Measurements from ENCODE around the gene PILRA. TPM values are rescaled to one million over a fixed set of nuclear protein-coding genes. Genes with fewer than 3 reads are reported as not detected.
"Not testable (repeated sequence)": the region's sequence is repeated elsewhere in the genome, so short reads cannot be mapped to it uniquely, and the experiment has no call there.

Gene PILRA
- total and polyA plus RNA-seq, 9 donors, result 1.3 to 6.1 (median 2.3) TPM

- DNase-seq, result no peak
- Histone ChIP-seq H3K27me3 (ENCODE audit: control insufficient read depth, insufficient read depth, low read length) (no peaks in the 10 kb centered on the region), H3K27ac (ENCODE audit: low read length) (no peak overlapping the region), H3K4me3 (ENCODE audit: low read length) (no peak overlapping the region), H3K4me1 (ENCODE audit: control insufficient read depth, insufficient read depth, low read length) (no peaks in the 10 kb centered on the region), H3K9me3 (replicated peaks; ENCODE audit: control insufficient read depth, low read depth, low read length) (no peaks in the 10 kb centered on the region), H3K36me3 (ENCODE audit: control insufficient read depth, insufficient read depth, low read length) (peaks cover 88% of the 10 kb centered on the region)
- 73% methylated on average over 2 of the region's 6 CpGs for WGBS (ENCODE audit: insufficient coverage)
These were observed 16.1 kb upstream of the PILRA start for GRCh38 chr7:100357131-100357561.

- Histone ChIP-seq H3K27me3 (ENCODE audit: control insufficient read depth, insufficient read depth, low read length) (no peaks in the 10 kb centered on the region), H3K4me1 (ENCODE audit: control insufficient read depth, insufficient read depth, low read length) (no peaks in the 10 kb centered on the region), H3K36me3 (ENCODE audit: control insufficient read depth, insufficient read depth, low read length) (peaks cover 91% of the 10 kb centered on the region), H3K9me3 (replicated peaks; ENCODE audit: control insufficient read depth, low read depth, low read length) (no peaks in the 10 kb centered on the region), H3K27ac (ENCODE audit: low read length) (no peak within 1 kb of the TSS), H3K4me3 (ENCODE audit: low read length) (no peak within 1 kb of the TSS)
- DNase-seq, result no peak
- 73% methylated on average over 6 of the region's 11 CpGs for WGBS (ENCODE audit: insufficient coverage)
These were observed 15.0 kb upstream of the PILRA start, which contains the start of gene PILRB for GRCh38 chr7:100358027-100358856. PILRB (plus strand) TSS chr7:100358117; CDS start chr7:100358303, 186 bp downstream.

GRCh38 chr7:100358857-100359212 lies 14.5 kb upstream of the PILRA start:
- H3K27ac ChIP-seq (ENCODE audit: low read length), result no peak overlapping the region
- peaks cover 85% of the 10 kb centered on the region for H3K36me3 ChIP-seq (ENCODE audit: control insufficient read depth, insufficient read depth, low read length)
- no peaks in the 10 kb centered on the region for H3K9me3 ChIP-seq (replicated peaks; ENCODE audit: control insufficient read depth, low read depth, low read length)
- no peak for DNase-seq
- H3K27me3 ChIP-seq (ENCODE audit: control insufficient read depth, insufficient read depth, low read length), result no peaks in the 10 kb centered on the region
- no peaks in the 10 kb centered on the region for H3K4me1 ChIP-seq (ENCODE audit: control insufficient read depth, insufficient read depth, low read length)
- no peak overlapping the region for H3K4me3 ChIP-seq (ENCODE audit: low read length)
- WGBS (ENCODE audit: insufficient coverage), result 96% methylated on average over 3 of the region's 8 CpGs

GRCh38 chr7:100360135-100360854 lies 13.0 kb upstream of the PILRA start:
- no peaks in the 10 kb centered on the region for H3K27me3 ChIP-seq (ENCODE audit: control insufficient read depth, insufficient read depth, low read length)
- no peak for DNase-seq
- H3K27ac ChIP-seq (ENCODE audit: low read length), result no peak overlapping the region
- 92% methylated on average over 3 of the region's 3 CpGs for WGBS (ENCODE audit: insufficient coverage)
- no peaks in the 10 kb centered on the region for H3K4me1 ChIP-seq (ENCODE audit: control insufficient read depth, insufficient read depth, low read length)
- no peaks in the 10 kb centered on the region for H3K9me3 ChIP-seq (replicated peaks; ENCODE audit: control insufficient read depth, low read depth, low read length)
- peaks cover 71% of the 10 kb centered on the region for H3K36me3 ChIP-seq (ENCODE audit: control insufficient read depth, insufficient read depth, low read length)
- H3K4me3 ChIP-seq (ENCODE audit: low read length), result no peak overlapping the region

GRCh38 chr7:100363098-100363497 lies 10.2 kb upstream of the PILRA start:
- H3K36me3 ChIP-seq (ENCODE audit: control insufficient read depth, insufficient read depth, low read length), result peaks cover 60% of the 10 kb centered on the region

GRCh38 chr7:100363797-100364196 lies 9.5 kb upstream of the PILRA start:
- no CpG with 5 or more reads among the region's 7 CpGs for WGBS (ENCODE audit: insufficient coverage)
- H3K36me3 ChIP-seq (ENCODE audit: control insufficient read depth, insufficient read depth, low read length), result peaks cover 57% of the 10 kb centered on the region
- not testable (repeated sequence) for H3K4me1 ChIP-seq (ENCODE audit: control insufficient read depth, insufficient read depth, low read length); H3K4me3 ChIP-seq (ENCODE audit: low read length); DNase-seq; H3K9me3 ChIP-seq (replicated peaks; ENCODE audit: control insufficient read depth, low read depth, low read length); H3K27me3 ChIP-seq (ENCODE audit: control insufficient read depth, insufficient read depth, low read length); H3K27ac ChIP-seq (ENCODE audit: low read length)

More at GRCh38 chr7:100363098-100363497, 10.2 kb upstream of the PILRA start:
- H3K4me1 ChIP-seq (ENCODE audit: control insufficient read depth, insufficient read depth, low read length), result peaks cover 3% of the 10 kb centered on the region
- no peak overlapping the region for H3K4me3 ChIP-seq (ENCODE audit: low read length)
- H3K9me3 ChIP-seq (replicated peaks; ENCODE audit: control insufficient read depth, low read depth, low read length), result no peaks in the 10 kb centered on the region
- no peak overlapping the region for H3K27ac ChIP-seq (ENCODE audit: low read length)
- no peak for DNase-seq
- H3K27me3 ChIP-seq (ENCODE audit: control insufficient read depth, insufficient read depth, low read length), result no peaks in the 10 kb centered on the region

- H3K27ac ChIP-seq (ENCODE audit: low read length), result no peak overlapping the region
- peaks cover 3% of the 10 kb centered on the region for H3K4me1 ChIP-seq (ENCODE audit: control insufficient read depth, insufficient read depth, low read length)
- WGBS (ENCODE audit: insufficient coverage), result 100% methylated on average over 3 of the region's 6 CpGs
- peaks cover 50% of the 10 kb centered on the region for H3K36me3 ChIP-seq (ENCODE audit: control insufficient read depth, insufficient read depth, low read length)
- H3K27me3 ChIP-seq (ENCODE audit: control insufficient read depth, insufficient read depth, low read length), result no peaks in the 10 kb centered on the region
- no peak overlapping the region for H3K4me3 ChIP-seq (ENCODE audit: low read length)
- no peaks in the 10 kb centered on the region for H3K9me3 ChIP-seq (replicated peaks; ENCODE audit: control insufficient read depth, low read depth, low read length)
- DNase-seq, result no peak
These were observed 8.8 kb upstream of the PILRA start for GRCh38 chr7:100364480-100364879.

- H3K4me3 ChIP-seq (ENCODE audit: low read length); H3K27me3 ChIP-seq (ENCODE audit: control insufficient read depth, insufficient read depth, low read length); H3K27ac ChIP-seq (ENCODE audit: low read length); DNase-seq; H3K4me1 ChIP-seq (ENCODE audit: control insufficient read depth, insufficient read depth, low read length); H3K9me3 ChIP-seq (replicated peaks; ENCODE audit: control insufficient read depth, low read depth, low read length): not testable (repeated sequence)
- peaks cover 38% of the 10 kb centered on the region for H3K36me3 ChIP-seq (ENCODE audit: control insufficient read depth, insufficient read depth, low read length)
- WGBS (ENCODE audit: insufficient coverage), result 100% methylated on average over 1 of the region's 7 CpGs
These were observed 7.3 kb upstream of the PILRA start for GRCh38 chr7:100365998-100366367.

GRCh38 chr7:100366411-100367250 lies 6.7 kb upstream of the PILRA start:
- H3K9me3 ChIP-seq (replicated peaks; ENCODE audit: control insufficient read depth, low read depth, low read length), result no peaks in the 10 kb centered on the region
- H3K36me3 ChIP-seq (ENCODE audit: control insufficient read depth, insufficient read depth, low read length), result peaks cover 31% of the 10 kb centered on the region
- no peak overlapping the region for H3K4me3 ChIP-seq (ENCODE audit: low read length)
- no peak for DNase-seq
- WGBS (ENCODE audit: insufficient coverage), result 87% methylated on average over 16 of the region's 16 CpGs
- no peak overlapping the region for H3K27ac ChIP-seq (ENCODE audit: low read length)
- peaks cover 4% of the 10 kb centered on the region for H3K4me1 ChIP-seq (ENCODE audit: control insufficient read depth, insufficient read depth, low read length)
- no peaks in the 10 kb centered on the region for H3K27me3 ChIP-seq (ENCODE audit: control insufficient read depth, insufficient read depth, low read length)

GRCh38 chr7:100367251-100367620 lies 6.1 kb upstream of the PILRA start:
- Histone ChIP-seq H3K36me3 (ENCODE audit: control insufficient read depth, insufficient read depth, low read length) (peaks cover 25% of the 10 kb centered on the region), H3K4me3 (ENCODE audit: low read length) (no peak overlapping the region), H3K27ac (ENCODE audit: low read length) (no peak overlapping the region), H3K9me3 (replicated peaks; ENCODE audit: control insufficient read depth, low read depth, low read length) (no peaks in the 10 kb centered on the region), H3K27me3 (ENCODE audit: control insufficient read depth, insufficient read depth, low read length) (no peaks in the 10 kb centered on the region), H3K4me1 (ENCODE audit: control insufficient read depth, insufficient read depth, low read length) (peaks cover 6% of the 10 kb centered on the region)
- DNase-seq, result no peak
- 79% methylated on average over 4 of the region's 8 CpGs for WGBS (ENCODE audit: insufficient coverage)

Measured in muscle of leg (tissue), 11 donors.